K562 (cell line): ENCODE data around the gene SYF2. TPM values are rescaled to one million over a fixed set of nuclear protein-coding genes. Genes with fewer than 3 reads are reported as not detected.

Experiments used
- ATAC-seq: fragments of 200-7000 bp; cut with Tn5 transposase; 3 replicates; pipeline ENCODE4 v1.9.1; 2020; ENCODE audit warnings: moderate library complexity
- BruUV-seq: library from RNA; stranded (reverse); fragments of 400-500 nt; replicated peaks from 2 replicates; lab custom pipeline; 2021; lab: Mats Ljungman, UMichigan
- CTCF ChIA-PET: fragments of 300-600 bp; formaldehyde crosslinking; extraction: SDS; loops from one replicate; lab custom pipeline; 2021; ENCODE audit warnings: low intra/inter-chr PET ratio; lab: Yijun Ruan, JAX
- POLR2A ChIA-PET: fragments of 300-600, 350-650 bp; sonication (Branson Sonifier 250); formaldehyde crosslinking; extraction: SDS; loops from one replicate; lab custom pipeline; 2021; ENCODE audit warnings: antibody characterized with exemption, inconsistent platforms; lab: Yijun Ruan, JAX
- DNase-seq, 4 experiments: peaks; one replicate each; pipeline versions ENCODE4 v3.0.0 to v3.0.0-alpha.2; 2011 to 2018; ENCODE audit warnings: low spot score in 3 of 4, mixed read lengths in 3 of 4; ENCODE audit errors: extremely low read depth in 1 of 4
- FAIRE-seq: peaks from 2 replicates; lab custom pipeline; 2011; peaks lifted over from hg19 to GRCh38; lab: Jason Lieb, UNC
- H2AFZ ChIP-seq: 2 replicates; pipeline ENCODE4 v1.6.0; 2011; ENCODE audit warnings: low read depth, low read length, control low read depth, inconsistent platforms
- H3K27ac ChIP-seq: fragments of 200-600 bp; 3 replicates; pipeline ENCODE4 v1.8.0; 2011; ENCODE audit warnings: low read depth, mild to moderate bottlenecking, control low read depth, inconsistent platforms, low read length, moderate library complexity, mixed read lengths; ENCODE audit errors: extremely low read depth
- H3K27me3 ChIP-seq, 2 experiments: fragments of 300-600 bp in 1 of 2; 2 replicates in 1 of 2; 3 replicates in 1 of 2; pipeline versions ENCODE4 v1.6.0 to v1.8.0; 2011; ENCODE audit warnings: inconsistent platforms in 2 of 2, low read length in 2 of 2, mild to moderate bottlenecking in 1 of 2, mixed read lengths in 1 of 2, moderate library complexity in 1 of 2; ENCODE audit not compliant: control insufficient read depth in 2 of 2, insufficient read depth in 2 of 2
- H3K36me3 ChIP-seq: fragments of 300-600 bp; 3 replicates; pipeline ENCODE4 v1.8.0; 2011; ENCODE audit warnings: mild to moderate bottlenecking, low read length, inconsistent platforms; ENCODE audit not compliant: control insufficient read depth, insufficient read depth
- H3K4me1 ChIP-seq, 2 experiments: fragments of 200-600 bp in 1 of 2; replicated peaks in 1 of 2; 2 replicates in 1 of 2; 3 replicates in 1 of 2; pipeline versions ENCODE4 v1.5.1 to v1.8.0; 2011; ENCODE audit warnings: inconsistent platforms in 2 of 2, low read length in 2 of 2, mild to moderate bottlenecking in 1 of 2, mixed read lengths in 1 of 2, moderate library complexity in 1 of 2; ENCODE audit not compliant: control insufficient read depth in 2 of 2, insufficient read depth in 2 of 2
- H3K4me2 ChIP-seq: 2 replicates; pipeline ENCODE4 v1.6.1; 2011; ENCODE audit warnings: low read length, control low read depth, inconsistent platforms, mixed read lengths; ENCODE audit not compliant: insufficient read depth
- H3K4me3 ChIP-seq: fragments of 200-600 bp; sonication (generic), shearing (Covaris generic); 2 replicates; pipeline ENCODE4 v1.5.1; 2016; ENCODE audit warnings: control low read depth, inconsistent platforms
- H3K79me2 ChIP-seq: fragments of 200-600 bp; 3 replicates; pipeline ENCODE4 v1.8.0; 2011; ENCODE audit warnings: low read length, inconsistent platforms; ENCODE audit not compliant: control insufficient read depth, insufficient read depth
- H3K9ac ChIP-seq, 2 experiments: 2 replicates each; pipeline versions ENCODE4 v1.6.0 to v1.6.1; 2011; ENCODE audit warnings: low read depth in 2 of 2, low read length in 2 of 2, control low read depth in 1 of 2, inconsistent platforms in 1 of 2, mild to moderate bottlenecking in 1 of 2, mixed read lengths in 1 of 2; ENCODE audit not compliant: insufficient read depth in 1 of 2
- H3K9me1 ChIP-seq: one replicate; pipeline ENCODE4 v1.6.0; 2011; ENCODE audit warnings: inconsistent platforms, mild to moderate bottlenecking, low read length, moderate library complexity; ENCODE audit not compliant: control insufficient read depth, insufficient read depth
- H3K9me3 ChIP-seq: replicated peaks from 2 replicates; pipeline ENCODE4 v1.5.1; 2011; ENCODE audit warnings: low read depth, low read length, inconsistent platforms; ENCODE audit not compliant: control insufficient read depth, insufficient read depth
- H4K20me1 ChIP-seq: replicated peaks from 2 replicates; pipeline ENCODE4 v1.6.1; 2011; ENCODE audit warnings: low read length, inconsistent platforms, mixed read lengths; ENCODE audit not compliant: control insufficient read depth, insufficient read depth
- CTCF ChIP-seq, 3 experiments: IDR thresholded peaks in 2 of 3; conservative IDR thresholded peaks in 1 of 3; 2 replicates each; pipeline ENCODE4 v1.5.1; 2011 to 2012; ENCODE audit warnings: low read length in 3 of 3, mild to moderate bottlenecking in 3 of 3, control low read depth in 2 of 3, improper control_type of control experiment in 1 of 3, inconsistent platforms in 1 of 3, low read depth in 1 of 3, mixed read lengths in 1 of 3, moderate library complexity in 1 of 3; ENCODE audit not compliant: insufficient read depth in 2 of 3
- IRF9 ChIP-seq: fragments of 450-650 bp; IDR thresholded peaks from 2 replicates; pipeline ENCODE4 v1.6.1; 2016; ENCODE audit warnings: missing biosample characterization, missing genetic modification characterization
- THRB ChIP-seq: fragments of 450-650 bp; formaldehyde crosslinking; conservative IDR thresholded peaks from 2 replicates; pipeline ENCODE4 v1.4.0; 2022; ENCODE audit warnings: mild to moderate bottlenecking, missing genetic modification characterization
- ZNF282 ChIP-seq: sonication (generic); formaldehyde crosslinking; IDR thresholded peaks from 2 replicates; pipeline ENCODE4 v1.8.1; 2023; ENCODE audit warnings: missing genetic modification reagents
- WGBS: fragments of 100-300 bp; shearing (Covaris generic); methylation state at CpG from one replicate; pipeline ENCODE4 v1.1.6; 2016; ENCODE audit warnings: low coverage, mixed read lengths; ENCODE audit not compliant: insufficient coverage; ENCODE audit errors: missing lambda C conversion rate; 5-methylcytosine and 5-hydroxymethylcytosine counted together
- in situ Hi-C: fragments of 300-500 bp; cut with MboI; formaldehyde crosslinking; loops from 4 replicates; pipeline ENCODE4 v1.15.0; 2018; ENCODE audit warnings: inconsistent platforms, mixed read lengths
- intact Hi-C: fragments of 100-400 bp; cut with micrococcal nuclease; formaldehyde crosslinking; loops from 2 replicates; pipeline ENCODE4 v1.14.2; 2022
- polyA plus RNA-seq, 8 experiments: library from polyadenylated mRNA; depleted of rRNA in 4 of 8; stranded (reverse) in 5 of 8; unstranded in 3 of 8; fragments of >200 nt; fragmentation: Nextera tagmentation in 2 of 8; fragmentation: Illumina TruSeq in 1 of 8; extraction: Ambion mirVana in 2 of 8; extraction: Trizol in 1 of 8; gene quantifications; 2 replicates each; pipeline versions ENCODE4 v1.2.1 to v1.2.3, GENCODE V29; 2011 to 2014; ENCODE audit warnings: inconsistent platforms in 1 of 8, missing spikeins in 1 of 8
- total RNA-seq, 7 experiments: library from RNA; depleted of rRNA in 6 of 7; stranded (reverse); fragments of >200 nt in 6 of 7; fragmentation: Illumina TruSeq in 2 of 7; extraction: Trizol in 2 of 7; gene quantifications; 2 replicates each; pipeline versions ENCODE4 v1.2.1 to v1.2.3, GENCODE V29; 2011 to 2021; ENCODE audit warnings: low replicate concordance in 1 of 7

The SYF2 gene
- total and polyA plus RNA-seq, 9 of the 15 experiments (the other 6 are each of a cell fraction or from before 2014, with no cell fraction given), result 20.9 to 69.0 (median 43.2) TPM

- no peak overlapping the region for H3K4me3 ChIP-seq
- H2AFZ ChIP-seq, result no peak overlapping the region
- no peak overlapping the region for H3K4me2 ChIP-seq
- ChIA-PET POLR2A (interaction anchor here (0.6 kb wide), 1 partner anchor 10 kb away, joined by 3 read pairs; no protein-coding TSS in a partner anchor), CTCF (no interaction called here)
- FAIRE-seq (no peak), ATAC-seq (no peak), DNase-seq (no peak)
- BruUV-seq, result no TSS peak
- TF ChIP-seq IRF9 (tag), result no peak
- no peak for TF ChIP-seq THRB
- 0 out of 6 replicates have a peak, but pooled peaks of 1 of the 3 experiments have one; percentile 2 for TF ChIP-seq CTCF (IDR thresholded peaks at IDR 0.05 in 2 of 3, conservative IDR thresholded peaks at IDR 0.05 in 1 of 3; ENCODE audit: insufficient read depth in 2 of 3, low read depth in 1 of 3, low read length in 3 of 3)
- no peak for TF ChIP-seq ZNF282 (CRISPR knock-in tag)
- H3K4me1 ChIP-seq, result no peaks in the 10 kb centered on the region; a peak in 1 of 5 replicates
- H3K27ac ChIP-seq, result no peak overlapping the region
- no peaks in the 10 kb centered on the region for H3K79me2 ChIP-seq
- WGBS, result 16% methylated on average over 2 of the region's 2 CpGs
- no peaks in the 10 kb centered on the region for H3K9me3 ChIP-seq
- H3K9ac ChIP-seq, result no peak overlapping the region
- in situ Hi-C loops (no loop called here), intact Hi-C loops (loop anchor here (5.0 kb wide), 1 partner anchor 106 kb away; no protein-coding TSS in a partner anchor)
- H4K20me1 ChIP-seq, result 0 out of 2 replicates have a peak, but pooled peaks cover 2% of the 10 kb centered on the region
- no peaks in the 10 kb centered on the region for H3K9me1 ChIP-seq
- no peaks in the 10 kb centered on the region for H3K36me3 ChIP-seq
- H3K27me3 ChIP-seq, result peaks cover 0 to 7% of the 10 kb centered on the region in 2 experiments; a peak in 1 of 5 replicates
Measured at GRCh38 chr1:25208561-25209222, 23.6 kb downstream of the SYF2 start.
